GM18526 (cell line): ENCODE data around the gene RAC2.

ENCODE experiments used
- POLR2A ChIP-seq: IDR thresholded peaks from 3 replicates; pipeline ENCODE4 v1.6.1; 2011; ENCODE audit not compliant: insufficient read length; ENCODE audit errors: extremely low read depth

RAC2 gene

DNA sequence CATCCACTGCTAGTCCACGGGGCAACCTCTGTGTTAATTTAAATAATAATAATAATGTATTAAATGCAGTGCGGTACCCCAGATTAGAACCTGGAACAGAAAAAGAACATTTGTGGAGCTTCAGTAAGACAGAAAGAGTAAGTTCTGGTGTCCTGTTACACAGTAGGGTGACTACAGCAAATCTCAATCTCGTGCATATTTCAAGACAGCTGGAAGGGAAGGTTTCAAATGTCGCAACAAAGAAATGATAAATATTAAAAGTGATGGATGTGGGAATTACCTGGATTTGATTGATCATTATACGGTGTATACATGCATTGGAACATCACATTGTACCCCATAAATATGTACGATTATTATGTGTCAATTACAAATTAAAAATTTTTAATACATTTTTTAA is 1.7 kb upstream of the RAC2 start:
- no peak for TF ChIP-seq POLR2A

DNA sequence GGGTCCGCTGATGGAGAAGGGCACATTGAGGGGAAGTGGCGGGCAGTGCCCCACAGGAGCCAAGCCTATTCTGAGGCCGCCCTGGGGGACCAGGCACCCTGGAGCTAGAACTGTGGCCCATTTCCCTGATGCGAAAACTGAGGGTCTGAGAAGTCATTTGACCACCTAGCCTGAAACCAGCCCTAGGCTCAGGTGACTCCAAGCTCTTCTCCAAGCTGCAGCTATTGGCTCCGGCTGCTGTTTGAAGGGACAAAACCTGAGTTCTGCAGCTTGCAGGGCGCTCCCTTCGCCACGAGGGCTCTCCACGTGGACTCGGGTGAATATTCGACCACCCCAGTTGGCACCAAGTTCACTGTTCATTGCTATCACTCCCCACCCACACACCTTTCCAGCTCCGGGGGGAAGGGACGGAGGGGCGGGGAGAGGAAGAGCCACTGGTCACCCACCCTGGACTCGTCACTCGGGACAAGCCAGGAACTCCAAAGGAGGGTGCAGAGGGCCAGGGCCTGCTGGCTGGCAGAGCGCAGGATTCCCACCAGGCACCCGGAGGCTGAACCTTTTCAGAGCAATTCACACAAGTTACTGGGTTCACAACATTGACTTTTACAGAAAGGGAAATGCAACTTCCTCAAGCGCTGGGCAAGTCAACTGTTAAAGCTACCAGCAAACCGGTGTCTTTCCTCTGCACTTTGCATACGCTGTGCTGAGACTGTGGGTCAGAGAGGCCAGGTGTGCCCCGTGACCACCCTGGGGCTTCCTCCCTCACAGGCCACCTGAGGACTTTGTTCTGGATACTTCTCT is 1.1 kb upstream of the RAC2 start:
- peak; percentile 17 for TF ChIP-seq POLR2A

DNA sequence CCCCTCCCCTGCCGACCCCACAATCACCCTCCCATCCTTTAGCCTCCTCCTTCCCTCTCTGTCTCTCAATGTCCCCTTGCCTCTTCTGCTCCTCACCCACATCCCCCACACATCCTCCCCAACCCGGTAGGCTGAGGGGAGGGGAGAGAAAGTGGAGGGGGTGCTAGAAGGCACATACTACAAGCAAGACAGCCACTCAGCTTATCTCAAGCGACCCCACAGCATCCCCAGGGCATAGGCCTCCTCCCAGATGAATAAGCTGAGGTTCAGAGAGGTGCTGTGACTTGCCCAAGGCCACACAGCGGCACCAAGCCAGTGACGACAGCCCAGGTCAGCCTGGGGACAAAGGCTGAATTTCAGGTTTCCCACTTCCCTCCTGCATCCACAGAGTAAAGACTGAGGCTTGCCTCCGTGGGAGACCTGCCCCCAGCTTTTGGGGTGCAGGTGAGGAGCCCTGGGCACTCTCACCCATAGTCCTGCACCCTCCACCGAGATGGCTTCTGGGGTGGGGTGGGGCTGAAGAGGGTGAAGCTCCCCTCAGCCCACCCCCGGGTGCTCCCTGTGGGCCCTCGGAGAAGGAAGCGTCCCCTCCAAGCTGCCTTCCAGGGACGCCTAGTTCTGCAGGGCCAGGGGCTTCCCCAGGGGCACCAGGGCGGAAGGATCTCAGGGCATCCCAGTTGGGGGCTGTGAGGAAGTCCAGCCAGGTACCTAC is 511 bp downstream of the RAC2 start:
- no peak for TF ChIP-seq POLR2A

DNA sequence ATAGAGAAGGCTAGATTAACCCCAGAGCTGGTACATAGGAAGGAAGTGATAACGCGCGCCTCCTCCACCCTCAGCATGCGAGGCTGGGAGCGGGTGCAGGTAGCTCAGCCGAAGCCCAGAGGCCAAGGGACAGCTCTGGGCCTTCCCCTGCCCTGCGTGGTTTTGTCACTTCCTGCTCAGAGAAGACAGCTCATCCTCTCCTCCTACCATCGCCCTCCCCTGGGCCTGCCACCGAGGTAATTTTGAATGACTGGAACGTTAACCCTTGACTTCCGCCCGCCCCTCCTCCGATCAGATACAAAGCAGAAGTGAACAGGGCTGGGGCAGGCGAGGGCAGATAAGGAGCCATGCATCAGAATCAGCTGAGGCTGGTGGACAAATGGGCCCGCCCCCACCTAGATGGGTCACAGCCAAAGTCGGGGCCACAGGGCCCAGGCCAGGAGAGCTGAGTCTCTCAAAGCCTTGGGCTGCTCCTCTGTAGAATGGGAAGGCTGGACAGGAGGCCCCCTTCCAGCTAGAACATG is 1.6 kb downstream of the RAC2 start:
- peak; percentile 61 for TF ChIP-seq POLR2A

DNA sequence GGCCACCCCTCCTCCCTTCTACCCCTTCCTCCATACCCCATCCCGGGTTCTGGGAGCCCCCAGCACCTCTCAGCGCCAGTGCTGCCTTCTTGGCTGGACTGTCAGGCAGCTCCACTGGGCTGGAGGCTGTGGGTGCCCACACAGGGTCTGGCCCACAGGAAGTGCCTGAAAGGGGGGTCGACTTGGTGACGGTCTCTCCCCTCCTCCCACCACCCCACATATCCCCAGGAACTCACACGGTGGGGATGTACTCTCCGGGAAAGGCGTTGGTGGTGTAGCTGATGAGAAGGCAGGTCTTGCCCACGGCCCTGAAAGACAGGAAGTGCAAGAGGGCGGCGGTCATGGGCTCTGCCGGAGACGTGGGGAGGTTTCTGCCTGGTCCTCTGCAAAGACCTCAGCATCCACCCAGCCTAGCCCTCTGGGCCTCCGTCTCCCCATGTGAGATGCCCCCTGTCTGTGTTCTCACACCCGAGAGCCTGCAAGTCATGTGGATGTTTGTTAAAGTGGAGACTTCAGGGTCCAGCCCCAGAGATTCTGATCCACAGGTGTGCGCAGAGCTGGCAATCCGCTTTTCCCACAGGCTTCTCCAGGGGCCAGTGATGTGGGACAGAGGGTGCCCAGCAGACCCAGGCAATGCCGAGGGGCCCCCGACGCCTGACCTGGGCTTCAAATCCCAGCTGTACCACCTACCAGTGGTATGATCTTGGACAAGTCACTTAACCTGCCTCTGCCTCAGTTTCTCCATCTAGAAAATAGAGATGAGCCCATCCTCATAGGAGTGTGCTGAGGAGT is 2.5 kb downstream of the RAC2 start:
- TF ChIP-seq POLR2A = no peak

DNA sequence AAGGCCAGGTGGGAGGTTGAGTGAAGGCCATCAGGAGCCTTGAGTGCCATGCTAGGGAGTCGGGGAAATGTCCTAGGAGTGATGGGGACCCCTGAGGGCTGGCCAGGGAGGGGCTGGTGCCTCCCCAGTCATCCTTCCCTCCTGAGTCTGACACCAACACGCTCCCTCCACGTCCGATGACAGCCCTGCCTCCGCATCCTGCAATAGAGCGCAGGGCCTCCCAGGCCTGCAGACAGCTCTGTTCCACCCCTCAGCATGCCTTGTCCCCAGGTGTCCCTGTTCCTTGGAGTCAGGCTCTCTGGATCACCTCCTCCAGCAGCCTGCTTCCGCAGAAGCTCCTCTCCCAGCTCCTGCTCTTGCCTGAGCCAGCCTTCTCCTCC is 3.1 kb downstream of the RAC2 start:
- TF ChIP-seq POLR2A = no peak

DNA sequence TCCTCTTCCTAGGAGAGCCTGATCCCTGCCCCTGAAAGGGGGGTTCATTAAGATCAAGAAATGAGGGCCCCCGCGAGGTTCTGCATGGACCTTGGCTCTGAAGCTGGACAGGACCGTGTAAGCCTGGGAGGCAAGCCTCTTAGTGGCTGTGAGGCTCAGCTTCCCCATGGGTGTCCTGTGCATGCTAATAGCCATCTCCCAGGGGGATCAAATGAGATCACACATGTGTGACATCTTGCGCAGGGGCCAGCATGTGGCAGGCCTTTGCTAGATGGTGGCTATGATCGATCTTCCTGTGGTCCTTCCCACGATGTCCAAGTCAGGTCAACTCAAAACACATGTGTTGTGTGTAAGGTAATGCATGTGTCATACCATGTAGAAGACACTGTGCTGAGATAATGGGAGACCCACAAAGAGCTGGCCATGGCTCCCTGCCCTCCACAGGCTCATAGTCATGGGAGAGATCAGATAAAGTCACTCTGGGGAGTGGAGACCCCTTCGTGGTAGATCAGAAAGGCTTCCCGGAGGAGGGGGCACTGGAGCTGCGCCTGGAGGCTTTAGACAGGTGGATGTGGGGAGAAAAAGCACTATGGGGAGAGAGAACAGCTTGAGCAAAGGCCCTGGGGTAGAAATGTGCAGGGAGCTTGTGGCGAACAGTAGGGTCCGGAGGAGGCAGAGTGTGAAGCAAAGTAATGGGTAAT is 3.7 kb downstream of the RAC2 start:
- TF ChIP-seq POLR2A = no peak

DNA sequence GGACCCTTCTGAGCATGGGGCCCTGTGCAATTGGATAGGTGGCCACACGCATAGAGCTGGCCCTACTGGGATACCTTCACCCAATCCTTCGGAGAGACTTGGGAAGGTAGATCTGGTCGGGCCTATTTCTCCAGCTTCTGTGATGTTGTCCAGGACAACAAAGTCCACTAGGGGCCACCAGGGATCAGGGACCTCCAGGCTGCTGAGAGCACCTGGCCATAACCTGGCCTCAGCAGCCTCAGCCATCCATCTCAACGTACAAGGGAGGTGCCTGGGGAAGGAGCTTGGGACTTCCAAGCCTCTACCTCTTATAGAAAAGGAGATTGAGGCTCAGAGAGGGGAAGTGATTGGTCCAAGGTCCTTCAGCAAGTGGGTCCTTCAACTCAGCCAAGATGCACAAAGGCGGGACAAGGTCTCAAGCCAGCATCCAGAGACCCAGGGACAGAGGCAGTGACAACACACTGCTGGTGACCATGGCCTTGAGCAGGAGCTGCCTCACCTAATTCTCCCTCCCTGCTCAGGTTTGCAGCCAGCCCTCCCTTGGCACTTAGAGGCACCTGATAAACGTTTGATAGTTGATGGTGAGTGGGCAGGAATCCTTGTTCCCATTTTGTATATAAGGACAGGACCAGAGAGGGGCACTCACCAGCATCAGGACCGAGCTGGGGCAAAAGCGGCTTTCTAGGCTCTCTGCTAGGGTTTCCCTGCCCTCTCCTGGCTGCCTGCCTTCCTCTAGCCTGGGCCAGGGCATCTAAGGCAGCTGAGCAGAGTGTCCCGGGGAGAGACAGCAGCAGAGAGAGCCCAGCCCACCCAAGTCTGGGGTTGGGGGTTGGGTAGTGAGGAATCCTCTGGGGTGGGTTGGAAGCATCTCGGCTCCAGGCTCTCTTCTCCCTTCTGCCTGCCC is 4.5 kb downstream of the RAC2 start:
- TF ChIP-seq POLR2A = no peak

DNA sequence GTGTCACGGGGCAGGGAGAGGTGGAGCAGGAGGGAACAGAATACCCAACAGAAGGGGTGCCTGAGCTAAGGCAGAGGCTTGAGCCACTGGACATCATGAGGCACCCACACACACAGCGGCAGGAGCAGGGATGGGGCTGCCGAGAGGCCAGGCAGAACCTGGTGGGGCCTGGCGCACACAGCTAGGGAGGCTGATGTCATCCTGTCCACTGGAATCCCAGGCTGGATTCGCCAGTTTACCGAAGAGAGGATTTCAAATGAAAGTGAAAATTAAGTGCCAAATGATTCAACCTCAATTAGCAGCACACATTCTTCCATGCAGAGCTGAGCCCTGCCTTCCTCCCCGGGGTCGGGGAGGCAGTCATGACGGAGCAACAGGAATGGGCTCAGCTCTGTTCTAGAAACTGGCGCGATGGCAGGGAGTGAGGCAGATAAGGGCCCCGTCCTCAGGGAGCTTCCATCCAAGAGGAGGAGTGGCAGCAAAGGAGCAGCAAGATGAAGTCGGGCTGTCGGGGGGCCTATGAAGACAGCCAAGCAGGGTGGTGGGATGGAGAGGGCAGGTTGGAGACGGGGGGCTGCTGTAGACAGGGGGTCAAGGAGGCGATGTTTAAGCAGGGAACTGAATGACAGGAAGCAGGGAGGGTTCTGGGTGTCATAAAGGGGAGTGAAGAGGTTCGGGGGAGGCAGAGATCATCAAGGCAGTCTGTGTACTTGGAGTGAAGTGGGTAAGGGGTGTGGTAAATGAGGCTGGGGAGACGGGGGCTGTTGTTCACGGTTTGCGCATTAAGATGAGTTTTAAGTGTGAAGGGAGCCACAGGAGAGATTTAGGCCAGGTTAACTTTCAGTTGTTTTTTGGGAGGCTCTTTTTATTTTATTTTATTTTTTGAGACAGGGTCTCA is 6.4 kb downstream of the RAC2 start:
- TF ChIP-seq POLR2A = no peak

DNA sequence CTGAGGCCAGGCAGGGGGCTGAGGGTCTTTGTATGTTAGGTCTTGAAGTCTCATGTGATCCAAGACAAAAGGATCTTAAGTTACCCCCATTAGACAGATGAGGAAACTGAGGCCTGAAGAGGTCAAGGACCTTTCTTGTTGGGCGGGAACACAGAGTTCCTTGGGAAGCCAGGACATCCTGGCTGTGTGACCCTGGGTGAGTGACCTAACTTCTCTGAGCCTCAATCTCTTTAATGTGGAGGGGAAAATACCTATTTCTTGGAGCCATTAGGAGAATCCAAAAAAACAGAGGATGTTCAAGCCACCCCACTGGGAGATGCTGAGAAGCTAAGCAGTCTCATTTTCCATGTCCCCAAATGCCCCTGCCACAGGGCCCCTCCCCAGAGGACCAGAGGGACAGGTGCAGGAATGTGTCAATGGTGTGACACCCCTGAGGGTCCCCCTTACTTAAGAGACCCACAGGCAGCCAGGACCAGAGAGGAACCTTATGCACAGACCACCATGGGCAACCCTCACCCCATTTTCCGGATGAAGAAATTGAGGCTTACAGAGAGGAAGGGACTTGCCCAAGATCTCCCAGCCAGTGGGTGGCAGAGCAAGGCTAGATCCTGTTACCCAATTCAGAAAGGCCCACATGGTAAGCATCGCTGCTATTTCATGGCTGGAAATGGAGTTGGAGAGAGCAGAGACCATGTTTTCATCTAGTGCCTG is 8.0 kb downstream of the RAC2 start:
- TF ChIP-seq POLR2A = no peak

DNA sequence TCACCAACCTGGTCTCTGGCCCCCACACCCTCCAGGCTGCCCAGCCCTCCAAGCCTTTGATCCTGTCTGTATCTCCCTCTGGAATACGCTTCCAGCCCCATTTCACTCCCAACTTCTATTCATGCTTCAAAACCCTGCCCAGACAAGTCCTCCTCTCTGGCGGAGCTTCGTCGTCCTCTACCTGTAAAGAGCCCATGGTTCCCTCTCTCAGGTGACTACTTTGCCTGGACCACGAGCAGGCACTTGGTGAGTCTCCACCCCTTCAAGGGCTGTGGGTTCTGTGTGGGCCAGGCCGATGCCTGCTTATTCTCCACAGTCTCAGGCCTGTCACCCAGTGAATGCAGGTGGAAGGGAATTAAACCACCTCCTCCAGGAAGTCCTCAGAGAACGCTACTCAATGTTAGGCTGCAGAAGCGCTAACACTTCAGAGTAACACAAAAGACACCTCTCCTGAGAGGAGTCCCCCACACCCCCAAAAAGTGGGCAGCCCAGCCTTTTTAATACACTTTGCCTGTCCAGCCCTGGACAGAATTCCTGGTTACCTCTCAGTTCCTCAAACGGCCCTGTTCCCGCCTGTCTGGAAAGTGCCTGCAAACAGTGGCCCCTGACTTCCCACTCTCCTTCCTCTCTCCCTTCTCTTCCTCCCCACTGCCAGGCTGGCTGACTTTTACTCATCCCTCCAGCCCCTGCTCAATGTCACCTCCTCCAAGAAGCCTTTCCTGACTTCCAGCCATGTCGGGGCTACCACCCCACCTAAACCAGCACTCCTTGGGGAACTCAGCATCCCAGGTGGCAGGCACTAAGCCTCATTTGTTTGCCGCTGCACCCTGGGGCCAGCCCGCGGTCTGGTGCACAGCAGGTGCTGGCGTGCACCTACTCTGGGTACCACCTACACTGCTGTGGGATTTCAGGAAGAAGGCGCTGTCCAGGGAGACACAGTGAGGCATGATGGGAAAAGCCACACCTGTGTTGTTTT is 9.0 kb downstream of the RAC2 start:
- TF ChIP-seq POLR2A = no peak
